WI38 (cell line): ENCODE results near the gene PMVK.

ENCODE experiments used
- H3K4me3 ChIP-seq: 2 replicates; pipeline ENCODE4 v1.5.1; 2011; ENCODE audit warnings: low read depth, mild to moderate bottlenecking, control low read depth, low read length
- CTCF ChIP-seq: IDR thresholded peaks from 2 replicates; pipeline ENCODE4 v1.5.1; 2012; ENCODE audit warnings: low read depth, mild to moderate bottlenecking, control low read depth, low read length

Gene PMVK

GRCh38 chr1:154963643-154964042, 27.1 kb upstream of the PMVK start:
- no peak for TF ChIP-seq CTCF
- H3K4me3 ChIP-seq: no peak overlapping the region

- TF ChIP-seq CTCF: no peak
- H3K4me3 ChIP-seq: no peak overlapping the region
Observed at GRCh38 chr1:154962795-154963330, 26.3 kb upstream of the PMVK start.

GRCh38 chr1:154962156-154962749, 25.7 kb upstream of the PMVK start:
- TF ChIP-seq CTCF: no peak
- H3K4me3 ChIP-seq: peak overlapping the region; percentile 75

GRCh38 chr1:154961207-154962155, 25.0 kb upstream of the PMVK start, which contains the start of gene PYGO2:
Gene PYGO2, minus strand, starts transcription at chr1:154961782. Its CDS starts 206 bp downstream, at chr1:154961576.
- TF ChIP-seq CTCF: peak; percentile 29; the same call in 1 of the 2 replicates
- H3K4me3 ChIP-seq: peak within 1 kb of the TSS; percentile 75

- H3K4me3 ChIP-seq: peak overlapping the region; percentile 75
- TF ChIP-seq CTCF: no peak
Observed at GRCh38 chr1:154960446-154961136, 24.1 kb upstream of the PMVK start.

GRCh38 chr1:154959426-154959780, 22.9 kb upstream of the PMVK start:
- no peak overlapping the region for H3K4me3 ChIP-seq
- TF ChIP-seq CTCF: no peak
